ENCODE measurements around the gene GPC3. TPM values are rescaled to one million over a fixed set of nuclear protein-coding genes. Genes with fewer than 3 reads are reported as not detected.

Gene GPC3
- total and polyA plus RNA-seq, 2 of the 4 experiments (the other 2 are of a cell fraction), result not detected

- Histone ChIP-seq H2BK20ac (ENCODE audit: low read depth, low read length) (no peak overlapping the region), H4K91ac (ENCODE audit: insufficient read depth, low read depth, low read length) (no peak overlapping the region), H3K18ac (ENCODE audit: low read depth, low read length) (no peak overlapping the region), H2BK120ac (ENCODE audit: low read depth, low read length) (no peak overlapping the region), H2BK5ac (ENCODE audit: low read depth, low read length, poor library complexity, severe bottlenecking) (no peak overlapping the region), H2AK9ac (replicated peaks; ENCODE audit: low read depth, low read length, poor library complexity) (no peak overlapping the region), H3K4me2 (ENCODE audit: low read depth, low read length) (no peak overlapping the region), H3K9ac (ENCODE audit: low read depth, low read length) (no peak overlapping the region), H3K36me3 (ENCODE audit: control insufficient read depth, insufficient read depth, low read length) (no peaks in the 10 kb centered on the region), H3K4ac (ENCODE audit: low read depth, low read length) (no peak overlapping the region), H3K9me1 (ENCODE audit: insufficient read depth, low read length) (no peaks in the 10 kb centered on the region), H3K4me1 (ENCODE audit: control insufficient read depth, insufficient read depth, low read length) (no peaks in the 10 kb centered on the region), H3K27ac (ENCODE audit: insufficient read depth, low read length) (no peak overlapping the region), H3K56ac (ENCODE audit: extremely low read depth, insufficient read depth, low read length) (no peak overlapping the region), H3K14ac (replicated peaks; ENCODE audit: low read depth, low read length) (no peak overlapping the region), H2BK15ac (ENCODE audit: low read depth, low read length) (no peak overlapping the region), H2AFZ (replicated peaks; ENCODE audit: low read length, poor library complexity) (no peak overlapping the region), H3K23ac (ENCODE audit: low read depth, low read length) (no peak overlapping the region), H4K5ac (ENCODE audit: low read depth, low read length) (no peak overlapping the region), H3K9me3 (ENCODE audit: control insufficient read depth, insufficient read depth, low read length) (no peaks in the 10 kb centered on the region), H4K8ac (ENCODE audit: low read depth in 2 of 2, low read length in 2 of 2) (no peak overlapping the region), H4K20me1 (ENCODE audit: insufficient read depth, low read length) (no peaks in the 10 kb centered on the region), H3K79me1 (ENCODE audit: low read depth in 1 of 2, low read length in 2 of 2) (no peaks in the 10 kb centered on the region), H2AK5ac (ENCODE audit: low read depth, low read length) (no peak overlapping the region), H3K27me3 (ENCODE audit: control insufficient read depth, insufficient read depth, low read length) (no peaks in the 10 kb centered on the region), H3K4me3 (ENCODE audit: insufficient read depth, low read depth, low read length) (no peak overlapping the region)
- intact Hi-C loops (cut with micrococcal nuclease), result no loop called here
- ChIA-PET POLR2A (ENCODE audit: unreplicated experiment) (no interaction called here), CTCF (no interaction called here)
- in situ Hi-C loops (cut with MboI; ENCODE audit: low sequenced_read_pairs), result no loop called here
- dilution Hi-C loops (cut with HindIII; ENCODE audit: low sequenced_read_pairs, unreplicated experiment), result no loop called here
- TF ChIP-seq MAZ (IDR thresholded peaks at IDR 0.05; ENCODE audit: borderline replicate concordance, low read depth, low read length) (no peak), RAD21 (IDR thresholded peaks at IDR 0.05; ENCODE audit: low read length) (no peak), POLR2A (IDR thresholded peaks at IDR 0.05; ENCODE audit: low read depth, low read length) (no peak), SMC3 (IDR thresholded peaks at IDR 0.05; ENCODE audit: low read depth, low read length) (no peak), NFE2L2 (IDR thresholded peaks at IDR 0.05; ENCODE audit: low read depth, low read length) (no peak), RFX5 (IDR thresholded peaks at IDR 0.05; ENCODE audit: low read depth, low read length) (no peak), USF2 (IDR thresholded peaks at IDR 0.05; ENCODE audit: low read depth, low read length) (no peak), CEBPB (IDR thresholded peaks at IDR 0.05; ENCODE audit: low read depth, low read length) (no peak), BHLHE40 (IDR thresholded peaks at IDR 0.05; ENCODE audit: low read depth, low read length) (no peak), CHD1 (IDR thresholded peaks at IDR 0.05; ENCODE audit: low read depth, low read length) (no peak), CTCF (conservative IDR thresholded peaks at IDR 0.05; ENCODE audit: low read depth, low read length) (no peak), MAFK (IDR thresholded peaks at IDR 0.05; ENCODE audit: low read depth, low read length) (no peak), RCOR1 (IDR thresholded peaks at IDR 0.05; ENCODE audit: insufficient replicate concordance, low read length) (no peak), FOS (IDR thresholded peaks at IDR 0.05; ENCODE audit: low read depth, low read length) (no peak), MXI1 (IDR thresholded peaks at IDR 0.05; ENCODE audit: borderline replicate concordance, low read depth, low read length) (no peak), ELK1 (IDR thresholded peaks at IDR 0.05; ENCODE audit: borderline replicate concordance, low read depth, low read length) (no peak)
- WGBS, 2 experiments (ENCODE audit: extremely low coverage in 2 of 2, insufficient read length in 1 of 2), result 17% methylated on average over 1 of the region's 4 CpGs; no CpG with 5 or more reads in 1 of the 2 experiments
- no TSS peak for BruUV-seq (replicated peaks)
- ATAC-seq (ENCODE audit: low read depth) (no peak), DNase-seq (no peak)
These were observed 355.0 kb downstream of the GPC3 start for GRCh38 chrX:133630362-133630761.

Measured in IMR-90 (cell line).